Liver (tissue), 9 donors: ENCODE data around the gene ANO10. TPM values are rescaled to one million over a fixed set of nuclear protein-coding genes. Genes with fewer than 3 reads are reported as not detected.

ENCODE experiments used
- DNase-seq: peaks from one replicate; pipeline ENCODE4 v3.0.0-alpha.2; 2017; ENCODE audit warnings: low spot score
- H3K27ac ChIP-seq, 2 donors: one replicate each; pipeline ENCODE4 v1.7.0; 2013; ENCODE audit warnings: inconsistent platforms in 2 of 2, low read length in 2 of 2, control low read depth in 1 of 2, low read depth in 1 of 2, mild to moderate bottlenecking in 1 of 2
- H3K27me3 ChIP-seq, 4 donors: one replicate each; pipeline versions ENCODE4 v1.6.1 to v1.7.0; 2013; ENCODE audit warnings: low read length in 3 of 4, inconsistent platforms in 1 of 4, mild to moderate bottlenecking in 1 of 4, moderate library complexity in 1 of 4; ENCODE audit not compliant: control insufficient read depth in 4 of 4, insufficient read depth in 4 of 4
- H3K36me3 ChIP-seq, 4 donors: one replicate each; pipeline versions ENCODE4 v1.6.1 to v1.7.0; 2013; ENCODE audit warnings: low read length in 3 of 4, mild to moderate bottlenecking in 3 of 4, low read depth in 1 of 4, moderate library complexity in 1 of 4; ENCODE audit not compliant: control insufficient read depth in 4 of 4, insufficient read depth in 3 of 4
- H3K4me1 ChIP-seq, 4 donors: one replicate each; pipeline versions ENCODE4 v1.6.1 to v1.7.0; 2013; ENCODE audit warnings: low read length in 3 of 4, mild to moderate bottlenecking in 3 of 4, moderate library complexity in 1 of 4; ENCODE audit not compliant: control insufficient read depth in 4 of 4, insufficient read depth in 4 of 4
- H3K4me3 ChIP-seq, 3 donors: one replicate each; pipeline versions ENCODE4 v1.6.1 to v1.7.0; 2013; ENCODE audit warnings: low read length in 3 of 3, control low read depth in 1 of 3, low read depth in 1 of 3, mild to moderate bottlenecking in 1 of 3
- H3K9ac ChIP-seq, 2 donors: one replicate each; pipeline ENCODE4 v1.7.0; 2013; ENCODE audit warnings: low read length in 2 of 2, mild to moderate bottlenecking in 2 of 2, moderate library complexity in 2 of 2, control low read depth in 1 of 2, low read depth in 1 of 2
- H3K9me3 ChIP-seq, 4 donors: one replicate each; pipeline versions ENCODE4 v1.6.1 to v1.7.0; 2013; ENCODE audit warnings: low read length in 3 of 4; ENCODE audit not compliant: control insufficient read depth in 4 of 4
- ATF3 ChIP-seq: IDR thresholded peaks from 2 replicates; pipeline ENCODE4 v1.6.1; 2016; ENCODE audit warnings: antibody characterized with exemption
- CTCF ChIP-seq: fragments of 150-350 bp; IDR thresholded peaks from 2 replicates; pipeline ENCODE4 v1.5.1; 2017; ENCODE audit warnings: improper control_type of control experiment, low read depth, low read length; ENCODE audit not compliant: missing input control
- FOXA1 ChIP-seq: IDR thresholded peaks from 2 replicates; pipeline ENCODE4 v1.6.1; 2016; ENCODE audit warnings: antibody characterized with exemption
- GABPA ChIP-seq, 2 donors: IDR thresholded peaks in 1 of 2; conservative IDR thresholded peaks in 1 of 2; 2 replicates each; pipeline ENCODE4 v1.6.1; 2016; ENCODE audit warnings: antibody characterized with exemption in 2 of 2, mild to moderate bottlenecking in 1 of 2, moderate library complexity in 1 of 2
- HNF4A ChIP-seq, 2 donors: conservative IDR thresholded peaks; 2 replicates each; pipeline ENCODE4 v1.6.1; 2016; ENCODE audit warnings: antibody characterized with exemption in 2 of 2, mild to moderate bottlenecking in 2 of 2
- HNF4G ChIP-seq: IDR thresholded peaks from 2 replicates; pipeline ENCODE4 v1.6.1; 2016; ENCODE audit warnings: antibody characterized with exemption
- MAX ChIP-seq: IDR thresholded peaks from 2 replicates; pipeline ENCODE4 v1.6.1; 2016; ENCODE audit warnings: antibody characterized with exemption
- NR2F2 ChIP-seq: IDR thresholded peaks from 2 replicates; pipeline ENCODE4 v1.6.1; 2016; ENCODE audit warnings: antibody characterized with exemption
- RAD21 ChIP-seq, 2 donors: IDR thresholded peaks; 2 replicates each; pipeline ENCODE4 v1.6.1; 2016; ENCODE audit warnings: antibody characterized with exemption in 2 of 2, mild to moderate bottlenecking in 2 of 2
- REST ChIP-seq: IDR thresholded peaks from 2 replicates; pipeline ENCODE4 v1.6.1; 2016; ENCODE audit warnings: antibody characterized with exemption, mild to moderate bottlenecking
- YY1 ChIP-seq: IDR thresholded peaks from 2 replicates; pipeline ENCODE4 v1.6.1; 2016; ENCODE audit warnings: antibody characterized with exemption, mild to moderate bottlenecking
- ZBTB33 ChIP-seq: IDR thresholded peaks from 2 replicates; pipeline ENCODE4 v1.6.1; 2016; ENCODE audit warnings: antibody characterized with exemption
- WGBS: extraction: QIAGEN DNeasy Blood & Tissue Kit; methylation state at CpG from one replicate; pipeline ENCODE4 v1.1.7; 2013; 5-methylcytosine and 5-hydroxymethylcytosine counted together
- polyA plus RNA-seq, 2 donors: library from polyadenylated mRNA; stranded (reverse) in 1 of 2; unstranded in 1 of 2; fragments of 200-250 nt in 1 of 2; fragments of >200 nt in 1 of 2; fragmentation: Nextera tagmentation in 1 of 2; extraction: Ambion mirVana in 1 of 2; gene quantifications; one replicate each; pipeline versions ENCODE4 v1.2.1 to v1.2.3, GENCODE V29; 2013 to 2015
- total RNA-seq, 2 donors: library from RNA; depleted of rRNA; stranded (reverse); fragments of >200 nt; gene quantifications; one replicate each; pipeline ENCODE4 v1.2.3, GENCODE V29; 2014
- donor health status: healthy.
- donor health status: healthy.
- donor health status: healthy.
- donor health status: healthy.
- donor health status: healthy.

Gene ANO10
- total and polyA plus RNA-seq, 4 donors, result 5.6 to 8.7 (median 6.8) TPM

- H3K27me3 ChIP-seq, result no peaks in the 10 kb centered on the region
- H3K36me3 ChIP-seq, result no peaks in the 10 kb centered on the region
- no peak overlapping the region for H3K9ac ChIP-seq
- H3K4me3 ChIP-seq, result no peak overlapping the region
- 72% methylated on average over 6 of the region's 6 CpGs for WGBS
- no peaks in the 10 kb centered on the region for H3K4me1 ChIP-seq
- H3K27ac ChIP-seq, result no peak overlapping the region
- H3K9me3 ChIP-seq, result no peaks in the 10 kb centered on the region
- TF ChIP-seq RAD21 (IDR thresholded peaks at IDR 0.05), result no peak
- no peak for TF ChIP-seq ATF3
- no peak for TF ChIP-seq ZBTB33
- no peak for TF ChIP-seq CTCF
- TF ChIP-seq REST, result no peak
- no peak for TF ChIP-seq NR2F2
- TF ChIP-seq YY1, result no peak
- TF ChIP-seq HNF4A (conservative IDR thresholded peaks at IDR 0.05), result no peak
- TF ChIP-seq GABPA (IDR thresholded peaks at IDR 0.05 in 1 of 2, conservative IDR thresholded peaks at IDR 0.05 in 1 of 2), result no peak
- TF ChIP-seq FOXA1, result no peak
- DNase-seq, result no peak
Measured at GRCh38 chr3:43370293-43370980, 251.4 kb downstream of the ANO10 start.

GRCh38 chr3:43369404-43370292 lies 252.2 kb downstream of the ANO10 start:
- Histone ChIP-seq H3K36me3 (no peaks in the 10 kb centered on the region), H3K27me3 (no peaks in the 10 kb centered on the region), H3K9ac (no peak overlapping the region), H3K4me1 (no peaks in the 10 kb centered on the region), H3K4me3 (no peak overlapping the region), H3K9me3 (no peaks in the 10 kb centered on the region), H3K27ac (no peak overlapping the region)
- WGBS, result 90% methylated on average over 8 of the region's 8 CpGs
- TF ChIP-seq MAX (no peak), CTCF (no peak), HNF4G (no peak)
- DNase-seq, result no peak
